Upper lobe of right lung (tissue), 1 donor: ENCODE data around the gene NADK. TPM values are rescaled to one million over a fixed set of nuclear protein-coding genes. Genes with fewer than 3 reads are reported as not detected.
A peak's percentile ranks its signal among the peaks of the same experiment; 100 is the strongest.
"Not testable (repeated sequence)": the region's sequence is repeated elsewhere in the genome, so short reads cannot be mapped to it uniquely, and the experiment has no call there.

Experiments used
- ATAC-seq: fragments of 200-7000 bp; cut with Tn5 transposase; one replicate; pipeline ENCODE4 v1.9.1; 2020; ENCODE audit warnings: mild to moderate bottlenecking, moderate library complexity
- DNase-seq: peaks from one replicate; pipeline ENCODE4 v3.0.0-alpha.2; 2020
- H3K27ac ChIP-seq: fragments of 200-600 bp; one replicate; pipeline ENCODE4 v1.8.0; 2022
- H3K27me3 ChIP-seq: fragments of 200-600 bp; one replicate; pipeline ENCODE4 v1.8.0; 2022; ENCODE audit warnings: mild to moderate bottlenecking
- H3K36me3 ChIP-seq: fragments of 200-600 bp; one replicate; pipeline ENCODE4 v1.8.0; 2022
- H3K4me1 ChIP-seq: fragments of 200-600 bp; one replicate; pipeline ENCODE4 v1.8.0; 2022
- H3K4me3 ChIP-seq: fragments of 200-600 bp; one replicate; pipeline ENCODE4 v1.8.0; 2022; ENCODE audit warnings: mild to moderate bottlenecking
- H3K9me3 ChIP-seq: fragments of 200-600 bp; one replicate; pipeline ENCODE4 v1.8.0; 2022
- intact Hi-C: fragments of 100-400 bp; cut with DNase I; formaldehyde crosslinking; loops from one replicate; pipeline ENCODE4 v1.11.0; 2022
- total RNA-seq: library from RNA; stranded (reverse); fragmentation: NEBNext Ultra II Directional; extraction: Animal tissue kit (Norgen Biotek cat#: 25700); gene quantifications from one replicate; pipeline ENCODE4 v1.2.1, GENCODE V29; 2021
- TF ChIP-seq, protein P1 (sequence below): fragments of 200-600 bp; IDR thresholded peaks from one replicate; pipeline ENCODE4 v1.8.0; 2022; ENCODE audit warnings: antibody characterized with exemption
- donor health status: DM: no; HTN: yes; CAD: no; lungs with severe emphysema.

Gene NADK
- total RNA-seq, 1 donor from 2014 or later, result 99.2 TPM

- H3K36me3 ChIP-seq, result peaks cover 20% of the 10 kb centered on the region
- H3K27ac ChIP-seq, result peak within 1 kb of the TSS; percentile 87
- H3K9me3 ChIP-seq, H3K27me3 ChIP-seq, H3K4me1 ChIP-seq, intact Hi-C loops: not testable (repeated sequence)
- TF ChIP-seq, protein P1, sequence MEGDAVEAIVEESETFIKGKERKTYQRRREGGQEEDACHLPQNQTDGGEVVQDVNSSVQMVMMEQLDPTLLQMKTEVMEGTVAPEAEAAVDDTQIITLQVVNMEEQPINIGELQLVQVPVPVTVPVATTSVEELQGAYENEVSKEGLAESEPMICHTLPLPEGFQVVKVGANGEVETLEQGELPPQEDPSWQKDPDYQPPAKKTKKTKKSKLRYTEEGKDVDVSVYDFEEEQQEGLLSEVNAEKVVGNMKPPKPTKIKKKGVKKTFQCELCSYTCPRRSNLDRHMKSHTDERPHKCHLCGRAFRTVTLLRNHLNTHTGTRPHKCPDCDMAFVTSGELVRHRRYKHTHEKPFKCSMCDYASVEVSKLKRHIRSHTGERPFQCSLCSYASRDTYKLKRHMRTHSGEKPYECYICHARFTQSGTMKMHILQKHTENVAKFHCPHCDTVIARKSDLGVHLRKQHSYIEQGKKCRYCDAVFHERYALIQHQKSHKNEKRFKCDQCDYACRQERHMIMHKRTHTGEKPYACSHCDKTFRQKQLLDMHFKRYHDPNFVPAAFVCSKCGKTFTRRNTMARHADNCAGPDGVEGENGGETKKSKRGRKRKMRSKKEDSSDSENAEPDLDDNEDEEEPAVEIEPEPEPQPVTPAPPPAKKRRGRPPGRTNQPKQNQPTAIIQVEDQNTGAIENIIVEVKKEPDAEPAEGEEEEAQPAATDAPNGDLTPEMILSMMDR, result peak; percentile 45
- DNase-seq, result peak; percentile 97
- ATAC-seq, result peak; percentile 97
- H3K4me3 ChIP-seq, result peak within 1 kb of the TSS; percentile 58
These were observed 54.0 kb downstream of the NADK start, which contains the start of gene CDK11A for GRCh38 chr1:1724035-1724864. CDK11A (minus strand) TSS chr1:1724357; CDS start chr1:1722818, 1,539 bp downstream.

DNA sequence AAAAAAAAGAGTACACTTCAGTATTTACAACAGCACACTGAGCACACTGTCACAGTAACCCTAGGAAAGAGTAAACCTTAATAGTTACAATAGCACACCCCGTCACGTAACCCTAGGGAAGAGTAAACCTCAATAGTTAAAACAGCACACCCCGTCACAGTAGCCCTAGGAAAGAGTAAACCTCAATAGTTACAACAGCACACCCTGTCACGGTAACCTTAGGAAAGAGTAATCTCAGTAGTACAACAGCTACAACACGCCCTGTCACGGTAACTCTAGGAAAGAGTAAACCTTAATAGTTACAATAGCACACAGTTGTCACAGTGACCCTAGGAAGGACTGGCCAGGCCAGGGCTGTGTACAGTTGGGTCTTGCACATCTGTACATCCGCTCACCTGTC is 57.1 kb downstream of the NADK start:
- DNase-seq (no peak), ATAC-seq (no peak)
- intact Hi-C loops, result no loop called here
- Histone ChIP-seq H3K36me3 (peaks cover 30% of the 10 kb centered on the region), H3K27me3 (no peaks in the 10 kb centered on the region), H3K4me3 (no peak overlapping the region), H3K9me3 (no peaks in the 10 kb centered on the region), H3K27ac (no peak overlapping the region), H3K4me1 (no peaks in the 10 kb centered on the region)
- TF ChIP-seq, protein P1, result no peak

GRCh38 chr1:1715109-1715883 is 63.0 kb downstream of the NADK start:
- H3K9me3 ChIP-seq, H3K27me3 ChIP-seq, intact Hi-C loops, H3K27ac ChIP-seq, H3K4me1 ChIP-seq, ATAC-seq, H3K4me3 ChIP-seq: not testable (repeated sequence)
- peaks cover 18% of the 10 kb centered on the region for H3K36me3 ChIP-seq
- peak; percentile 5 for DNase-seq

DNA sequence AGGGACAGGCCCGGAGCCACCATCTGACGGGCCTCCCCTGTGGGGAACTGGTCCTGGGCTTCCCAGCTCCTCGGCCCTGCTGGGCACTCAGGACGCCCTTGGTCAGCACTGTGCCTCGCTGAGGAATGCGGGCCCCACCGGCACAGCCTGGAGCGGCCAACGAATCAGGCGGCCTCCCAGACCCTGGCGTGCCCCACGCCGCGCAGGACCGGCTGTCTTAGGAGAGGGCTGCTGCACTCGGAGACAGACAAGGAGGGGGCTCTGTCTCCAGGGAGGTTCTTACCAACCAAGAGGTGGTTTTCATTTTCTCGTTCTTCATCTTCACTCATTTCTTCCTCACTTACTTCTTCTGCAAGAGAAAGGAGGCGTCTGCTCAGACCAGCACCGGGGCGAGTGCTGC is 70.4 kb downstream of the NADK start:
- peaks cover 23% of the 10 kb centered on the region for H3K36me3 ChIP-seq
- H3K4me1 ChIP-seq, H3K9me3 ChIP-seq, intact Hi-C loops, H3K27me3 ChIP-seq, ATAC-seq, H3K4me3 ChIP-seq, H3K27ac ChIP-seq: not testable (repeated sequence)
- DNase-seq, result peak; percentile 22

DNA sequence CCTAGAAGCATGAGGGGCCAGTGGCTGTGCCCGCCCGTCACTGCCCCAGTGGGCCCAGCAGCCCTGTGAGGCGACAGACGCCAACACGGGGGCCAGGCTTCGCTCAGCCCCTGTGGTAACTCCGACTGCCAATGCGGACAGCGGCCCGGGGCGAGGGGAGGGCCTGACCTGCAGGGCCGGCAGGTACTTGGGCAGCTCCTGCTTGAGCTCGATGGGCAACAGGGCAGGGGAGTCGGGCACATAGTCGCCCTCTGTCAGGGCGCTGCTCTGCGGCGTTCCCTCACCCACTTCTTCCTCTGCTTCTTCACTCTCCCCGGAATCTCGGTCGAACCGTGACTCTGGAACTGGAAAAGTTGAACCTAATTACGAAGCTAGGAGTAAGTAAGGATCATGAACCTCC is 71.0 kb downstream of the NADK start:
- H3K9me3 ChIP-seq, ATAC-seq, H3K4me3 ChIP-seq, H3K27me3 ChIP-seq, H3K4me1 ChIP-seq, intact Hi-C loops, H3K27ac ChIP-seq: not testable (repeated sequence)
- DNase-seq, result peak; percentile 39
- peaks cover 23% of the 10 kb centered on the region for H3K36me3 ChIP-seq

GRCh38 chr1:1705623-1706022 is 72.6 kb downstream of the NADK start:
- H3K27me3 ChIP-seq, H3K4me1 ChIP-seq, H3K27ac ChIP-seq, ATAC-seq, intact Hi-C loops, H3K4me3 ChIP-seq, H3K9me3 ChIP-seq: not testable (repeated sequence)
- peaks cover 23% of the 10 kb centered on the region for H3K36me3 ChIP-seq
- DNase-seq, result peak; percentile 28

DNA sequence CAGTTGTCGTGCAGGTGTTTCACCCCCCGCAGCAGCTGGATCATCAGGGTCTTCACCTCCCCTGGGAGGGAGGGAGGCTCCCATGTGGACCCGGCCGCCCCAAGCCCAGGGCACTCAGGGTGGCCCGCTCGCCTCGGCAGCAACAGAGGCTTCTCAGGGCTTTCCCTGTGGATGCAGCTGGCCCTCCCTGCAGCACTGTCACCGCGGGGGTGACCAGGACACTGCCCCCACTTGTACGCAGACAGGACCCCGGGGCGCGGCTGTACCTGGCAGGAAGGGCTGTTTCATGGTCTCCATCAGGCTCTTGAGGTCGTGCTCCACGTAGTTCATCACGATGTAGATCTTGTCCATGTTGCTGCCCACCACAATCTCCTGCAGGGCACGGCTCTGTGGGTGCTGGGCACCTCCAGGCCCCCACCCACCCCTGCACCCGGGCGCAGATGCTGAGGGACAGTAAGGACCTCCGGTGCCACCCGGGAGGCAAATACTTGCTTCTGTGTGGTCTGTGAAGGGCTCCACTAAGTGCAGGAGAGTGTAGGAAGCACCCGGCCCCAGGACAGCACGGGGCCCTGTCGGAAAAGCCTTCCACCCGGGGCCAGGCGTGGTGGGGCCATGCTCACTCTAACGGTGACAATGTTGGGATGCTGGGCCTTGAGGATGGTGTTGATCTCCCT is 73.8 kb downstream of the NADK start:
- H3K4me3 ChIP-seq, intact Hi-C loops, H3K4me1 ChIP-seq, H3K9me3 ChIP-seq, ATAC-seq, H3K27ac ChIP-seq, H3K27me3 ChIP-seq: not testable (repeated sequence)
- peaks cover 23% of the 10 kb centered on the region for H3K36me3 ChIP-seq
- DNase-seq, result peak; percentile 59

DNA sequence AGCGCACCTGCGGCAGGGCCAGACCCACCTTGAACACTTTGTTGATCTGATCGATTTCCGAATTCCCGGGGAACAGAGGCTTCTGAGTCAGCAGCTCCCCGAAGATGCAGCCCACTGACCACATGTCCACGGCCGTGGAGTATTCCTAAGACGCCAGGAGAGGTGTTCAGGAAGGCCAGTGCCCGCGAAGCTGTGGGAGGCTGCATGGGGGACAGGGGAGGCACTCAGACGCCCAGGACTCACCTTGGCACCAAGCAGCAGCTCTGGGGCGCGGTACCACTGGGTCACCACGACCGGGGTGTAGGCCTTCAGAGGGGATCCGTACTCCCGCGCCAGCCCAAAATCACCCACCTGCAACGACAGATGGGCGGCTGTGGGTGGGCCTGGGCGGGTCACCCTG is 74.5 kb downstream of the NADK start:
- TF ChIP-seq, protein P1, result no peak
- intact Hi-C loops, result no loop called here
- H3K27me3 ChIP-seq, result no peaks in the 10 kb centered on the region
- H3K27ac ChIP-seq, result no peak overlapping the region
- H3K4me1 ChIP-seq, result no peaks in the 10 kb centered on the region
- DNase-seq, result peak; percentile 57
- H3K9me3 ChIP-seq, result no peaks in the 10 kb centered on the region
- ATAC-seq, result no peak
- no peak overlapping the region for H3K4me3 ChIP-seq
- H3K36me3 ChIP-seq, result peaks cover 23% of the 10 kb centered on the region

DNA sequence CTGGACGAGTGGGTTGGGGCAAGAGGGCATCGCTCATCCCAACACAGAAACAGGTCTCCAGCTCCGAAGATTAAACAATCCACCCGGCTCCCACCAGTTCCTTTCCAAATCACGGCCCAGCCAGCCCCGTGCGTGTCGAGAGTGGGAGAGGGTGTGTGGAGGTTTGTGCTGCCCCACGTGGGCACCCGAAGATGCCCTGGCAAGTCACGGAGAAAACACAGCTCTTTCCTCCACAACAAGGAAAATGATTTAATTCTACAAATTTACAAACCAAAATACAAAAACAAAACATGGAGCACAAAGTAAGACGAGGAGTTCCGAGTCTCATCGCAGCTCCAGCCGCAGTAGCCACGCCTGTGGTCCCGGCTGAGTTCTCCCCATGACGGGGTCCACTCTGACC is 75.8 kb downstream of the NADK start:
- H3K27me3 ChIP-seq, DNase-seq, H3K27ac ChIP-seq, H3K4me1 ChIP-seq, H3K9me3 ChIP-seq, H3K4me3 ChIP-seq, intact Hi-C loops, ATAC-seq: not testable (repeated sequence)
- peaks cover 23% of the 10 kb centered on the region for H3K36me3 ChIP-seq
